HG03060 (cell line): ENCODE measurements around the gene APOO.

Source experiments
- ATAC-seq: cut with Tn5 transposase; IDR thresholded peaks from one replicate; pipeline ENCODE4 v1.9.1; 2021; ENCODE audit warnings: low read depth, moderate number of reproducible peaks; ENCODE audit not compliant: unreplicated experiment

Gene APOO

DNA sequence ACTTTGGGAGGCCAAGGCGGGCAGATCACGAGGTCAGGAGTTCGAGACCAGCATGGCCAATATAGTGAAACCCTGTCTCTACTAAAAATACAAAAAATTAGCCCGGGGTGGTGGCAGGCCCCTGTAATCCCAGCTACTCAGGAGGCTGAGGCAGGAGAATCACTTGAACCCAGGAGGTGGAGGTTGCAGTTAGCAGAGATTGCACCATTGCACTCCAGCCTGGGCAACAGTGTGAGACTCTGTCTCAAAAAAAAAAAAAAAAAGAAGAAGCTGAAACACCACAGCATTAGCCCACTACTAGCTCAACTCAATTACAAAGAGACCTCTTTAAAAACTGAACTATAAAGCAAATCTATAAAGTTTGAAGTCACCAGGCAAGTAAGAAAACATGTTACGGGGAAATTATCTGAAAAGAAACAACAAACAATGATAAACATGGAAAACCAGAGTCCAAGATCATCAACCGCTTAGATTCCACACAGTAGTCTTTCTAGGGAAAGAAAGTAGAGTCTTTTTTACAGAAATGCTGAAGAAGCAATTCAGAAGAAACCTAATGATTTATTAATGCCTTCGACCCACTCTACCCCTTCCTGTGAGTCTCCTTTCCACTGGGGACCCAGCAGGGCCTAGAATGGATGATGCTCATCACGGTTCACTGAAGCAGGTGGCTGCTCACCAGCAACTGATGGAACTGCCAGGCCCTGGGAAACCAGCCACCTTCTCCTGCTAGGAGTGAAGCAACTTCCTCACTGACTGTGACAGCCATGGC is 118.2 kb downstream of the APOO start:
- no peak for ATAC-seq

DNA sequence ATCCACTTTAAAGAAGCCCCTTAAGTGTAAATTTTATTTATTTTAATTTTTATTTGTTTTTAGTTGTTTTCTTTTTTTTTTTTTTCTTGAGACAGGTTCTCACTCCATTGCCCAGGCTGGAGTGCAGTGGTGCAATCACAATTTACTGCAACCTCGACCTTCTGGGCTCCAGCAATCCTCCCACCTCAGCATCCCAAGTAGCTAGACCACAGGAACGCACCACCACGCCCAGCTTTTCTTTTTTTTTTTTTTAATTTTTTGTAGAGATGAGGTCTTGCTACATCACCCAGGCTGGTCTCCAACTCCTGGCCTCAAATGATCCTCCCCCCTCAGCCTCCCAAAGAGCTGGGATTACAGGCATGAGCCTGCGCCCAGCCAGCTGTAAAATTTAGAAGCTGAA is 118.8 kb downstream of the APOO start:
- ATAC-seq = no peak

DNA sequence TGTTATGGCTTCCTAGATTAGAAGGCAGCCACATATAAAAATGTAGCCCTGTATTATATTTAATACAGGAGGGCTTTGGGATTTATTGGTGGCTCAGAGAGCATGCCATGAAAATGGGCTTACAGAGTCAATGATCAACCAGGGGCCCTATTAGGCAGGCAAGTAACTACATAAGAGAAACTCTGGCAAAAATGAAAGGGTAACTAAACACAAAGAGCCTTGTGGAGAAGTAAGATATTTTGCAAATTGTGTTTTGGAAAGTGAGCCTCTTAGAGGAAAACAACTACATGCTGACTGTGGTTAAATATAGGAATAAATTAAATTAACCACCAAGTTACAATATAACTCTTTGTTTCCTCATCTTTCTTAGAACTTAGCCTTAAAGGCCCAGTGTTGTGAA is 119.2 kb downstream of the APOO start:
- no peak for ATAC-seq

DNA sequence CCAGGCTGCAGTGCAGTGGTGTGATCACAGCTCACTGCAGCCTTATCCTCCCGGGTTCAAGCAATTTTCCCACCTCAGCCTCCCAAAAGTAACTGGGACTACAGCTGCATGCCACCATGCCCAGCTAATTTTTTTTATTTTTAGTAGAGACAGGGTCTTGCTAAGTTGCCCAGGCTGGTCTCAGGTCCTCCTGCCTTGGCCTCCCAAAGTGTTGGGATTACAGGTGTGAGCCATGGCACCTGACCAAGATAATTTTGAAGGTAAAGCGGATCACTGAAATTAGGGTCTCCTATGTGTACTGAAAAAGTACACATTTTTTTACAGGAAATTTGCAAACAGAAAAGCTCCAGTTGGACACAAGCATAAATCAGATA is 120.0 kb downstream of the APOO start:
- no peak for ATAC-seq

DNA sequence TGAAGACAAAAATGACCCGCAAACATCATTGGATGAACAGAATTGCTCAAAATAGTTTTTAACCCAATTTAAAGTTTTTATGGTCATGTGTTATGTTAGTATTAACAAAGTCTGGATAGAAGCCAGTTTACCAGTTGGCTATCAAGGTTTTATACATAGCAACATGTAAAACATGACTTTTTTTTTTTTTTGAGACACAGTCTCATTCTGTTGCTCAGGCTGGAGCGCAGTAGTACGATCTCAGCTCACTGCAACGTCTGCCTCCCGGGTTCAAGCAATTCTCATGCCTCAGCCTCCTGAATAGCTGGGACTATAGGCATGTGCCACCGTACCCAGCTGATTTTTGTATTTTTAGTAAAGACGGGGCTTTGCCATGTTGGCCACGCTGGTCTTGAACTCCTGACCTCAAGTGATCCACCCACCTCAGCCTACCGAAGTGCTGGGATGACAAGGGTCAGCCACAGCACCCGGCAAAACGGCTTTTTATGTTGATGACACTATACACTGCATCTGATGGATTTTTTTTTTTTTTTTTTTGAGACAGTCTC is 121.4 kb downstream of the APOO start:
- no peak for ATAC-seq

DNA sequence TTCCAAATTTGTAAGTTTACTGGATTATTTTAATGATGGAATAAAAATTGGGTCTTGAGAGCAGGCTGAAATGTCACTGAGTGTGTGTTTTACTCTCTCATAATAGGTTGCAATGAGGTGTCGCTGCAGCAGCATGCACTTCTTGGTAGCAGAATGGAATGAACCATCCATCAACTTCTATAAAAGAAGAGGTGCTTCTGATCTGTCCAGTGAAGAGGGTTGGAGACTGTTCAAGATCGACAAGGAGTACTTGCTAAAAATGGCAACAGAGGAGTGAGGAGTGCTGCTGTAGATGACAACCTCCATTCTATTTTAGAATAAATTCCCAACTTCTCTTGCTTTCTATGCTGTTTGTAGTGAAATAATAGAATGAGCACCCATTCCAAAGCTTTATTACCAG is 122.2 kb downstream of the APOO start:
- no peak for ATAC-seq

DNA sequence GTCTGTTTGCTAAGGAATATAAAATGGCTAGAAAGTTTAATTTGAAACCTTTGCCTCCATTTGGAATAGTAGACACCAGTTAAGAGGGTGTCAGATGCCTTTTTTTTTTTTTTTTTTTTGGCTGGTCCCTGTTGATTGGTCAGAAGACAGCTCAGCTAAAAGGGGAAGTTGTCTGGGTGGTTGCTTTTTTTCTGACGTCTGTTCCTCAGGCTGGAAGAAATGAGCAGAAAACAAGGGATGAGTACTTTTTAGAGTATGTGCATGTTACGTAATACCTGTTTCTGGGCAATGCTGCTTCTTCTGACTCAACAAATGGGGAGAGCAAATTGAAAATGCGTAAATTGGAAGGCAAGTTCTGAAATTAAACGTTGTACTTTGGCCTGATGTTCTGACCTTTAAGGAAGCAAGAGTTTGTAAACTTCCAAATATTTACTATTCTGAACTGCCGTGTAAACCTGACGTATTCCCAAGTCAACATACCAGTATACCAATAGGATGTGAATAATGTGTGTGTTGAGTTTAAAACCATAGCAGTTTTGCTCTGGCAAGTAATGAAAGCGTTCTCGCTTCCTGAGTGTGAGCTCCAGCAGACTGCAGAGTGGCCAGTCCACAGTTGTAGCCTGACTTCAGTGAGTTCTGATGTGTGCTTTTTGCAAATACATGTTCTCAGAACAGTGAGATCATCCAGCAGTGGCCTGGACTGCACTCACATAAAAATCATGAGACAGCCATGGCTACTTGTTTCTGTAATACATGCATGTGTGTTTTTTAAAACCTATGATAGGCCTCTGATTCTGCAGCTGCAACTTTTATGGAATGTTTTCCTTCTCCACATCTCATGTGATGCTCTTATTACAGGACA is 123.0 kb downstream of the APOO start:
- ATAC-seq = no peak

DNA sequence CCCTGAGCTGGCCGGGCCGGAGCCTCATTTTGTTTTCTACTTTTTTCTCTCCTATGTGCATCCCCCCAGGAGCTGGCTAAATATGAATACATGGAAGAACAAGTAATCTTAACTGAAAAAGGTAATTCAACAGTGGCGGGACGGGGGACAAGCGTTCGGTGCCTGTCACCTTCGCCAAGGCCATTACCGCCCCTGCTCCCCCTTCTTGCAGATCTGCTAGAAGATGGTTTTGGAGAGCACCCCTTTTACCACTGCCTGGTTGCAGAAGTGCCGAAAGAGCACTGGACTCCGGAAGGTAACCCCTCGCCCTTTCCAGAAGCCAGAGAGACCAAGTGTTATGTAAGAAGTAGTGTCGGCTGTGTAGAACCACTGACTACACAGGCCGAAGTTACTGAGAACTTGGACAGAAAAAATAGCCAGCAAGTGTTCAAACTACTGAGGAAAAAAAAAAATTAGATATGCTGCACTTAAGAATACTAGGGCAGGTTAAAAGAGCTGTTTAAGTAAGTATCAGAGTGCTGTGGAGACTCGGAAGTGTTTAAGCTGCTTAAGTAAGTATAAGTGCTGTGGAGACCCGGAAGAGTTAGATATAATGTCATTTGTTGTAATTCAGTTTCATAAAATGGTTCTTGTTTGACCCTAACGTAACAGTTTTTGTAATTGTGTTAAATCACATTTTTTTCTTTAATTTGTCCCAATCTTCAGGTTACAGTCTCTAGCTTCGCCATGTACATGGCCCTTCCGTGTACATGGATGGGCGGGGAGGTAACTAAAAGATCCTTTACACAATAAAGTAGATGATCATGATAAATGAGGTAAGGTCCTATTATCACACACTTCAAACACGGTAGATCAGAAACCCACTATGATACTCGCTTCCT is 123.9 kb downstream of the APOO start:
- no peak for ATAC-seq
